ENCODE measurements around the gene MVB12B.

DNA sequence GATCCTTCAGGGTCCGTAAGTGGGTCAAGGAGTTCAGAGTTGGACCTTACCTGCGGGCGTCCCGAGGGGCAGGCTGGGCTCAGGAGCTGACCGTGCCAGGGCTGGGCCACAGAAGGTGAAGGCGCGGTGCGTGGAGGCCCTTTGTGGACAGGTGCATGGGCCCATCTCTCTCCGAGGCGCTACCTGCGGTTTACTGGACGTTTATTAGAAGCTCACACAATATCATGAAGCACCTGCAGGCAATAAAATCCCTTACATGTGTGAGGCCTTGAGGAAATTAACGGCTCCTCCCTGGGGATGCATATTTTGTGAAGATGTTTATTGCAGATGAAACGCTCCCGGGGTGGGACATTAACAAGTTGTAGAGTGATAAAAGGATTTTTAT is 207.3 kb downstream of the MVB12B start:
- TF ChIP-seq, protein P1, sequence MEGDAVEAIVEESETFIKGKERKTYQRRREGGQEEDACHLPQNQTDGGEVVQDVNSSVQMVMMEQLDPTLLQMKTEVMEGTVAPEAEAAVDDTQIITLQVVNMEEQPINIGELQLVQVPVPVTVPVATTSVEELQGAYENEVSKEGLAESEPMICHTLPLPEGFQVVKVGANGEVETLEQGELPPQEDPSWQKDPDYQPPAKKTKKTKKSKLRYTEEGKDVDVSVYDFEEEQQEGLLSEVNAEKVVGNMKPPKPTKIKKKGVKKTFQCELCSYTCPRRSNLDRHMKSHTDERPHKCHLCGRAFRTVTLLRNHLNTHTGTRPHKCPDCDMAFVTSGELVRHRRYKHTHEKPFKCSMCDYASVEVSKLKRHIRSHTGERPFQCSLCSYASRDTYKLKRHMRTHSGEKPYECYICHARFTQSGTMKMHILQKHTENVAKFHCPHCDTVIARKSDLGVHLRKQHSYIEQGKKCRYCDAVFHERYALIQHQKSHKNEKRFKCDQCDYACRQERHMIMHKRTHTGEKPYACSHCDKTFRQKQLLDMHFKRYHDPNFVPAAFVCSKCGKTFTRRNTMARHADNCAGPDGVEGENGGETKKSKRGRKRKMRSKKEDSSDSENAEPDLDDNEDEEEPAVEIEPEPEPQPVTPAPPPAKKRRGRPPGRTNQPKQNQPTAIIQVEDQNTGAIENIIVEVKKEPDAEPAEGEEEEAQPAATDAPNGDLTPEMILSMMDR (IDR thresholded peaks at IDR 0.05), result no peak
- no peak for TF ChIP-seq EP300 (IDR thresholded peaks at IDR 0.05; ENCODE audit: low read depth)
- no peak for TF ChIP-seq POLR2AphosphoS5 (IDR thresholded peaks at IDR 0.05)
- TF ChIP-seq POLR2A (IDR thresholded peaks at IDR 0.05), result no peak
